WTC11 (cell line): ENCODE data around the gene KCNE4. TPM values are rescaled to one million over a fixed set of nuclear protein-coding genes. Genes with fewer than 3 reads are reported as not detected.

Source experiments
- ATAC-seq: fragments of 200-7000 bp; cut with Tn5 transposase; 2 replicates; pipeline ENCODE4 v1.10.0; 2021; ENCODE audit warnings: mild to moderate bottlenecking, moderate library complexity
- CTCF ChIA-PET: fragments of 300-600 bp; sonication (Branson Sonifier 250); formaldehyde crosslinking; loops from one replicate; lab custom pipeline; 2021; ENCODE audit warnings: antibody characterized with exemption; lab: Charles Lee
- POLR2A ChIA-PET: fragments of 350-600 bp; sonication (Branson Sonifier 250); formaldehyde crosslinking; loops from one replicate; lab custom pipeline; 2021; ENCODE audit warnings: antibody characterized with exemption; lab: Charles Lee
- DNase-seq: peaks from one replicate; pipeline ENCODE4 v3.0.0; 2021; ENCODE audit warnings: low spot score
- H3K27ac Mint-ChIP-seq: 2 replicates; pipeline ENCODE4 v1.8.0; 2021; ENCODE audit warnings: mixed read lengths
- H3K27me3 Mint-ChIP-seq: 2 replicates; pipeline ENCODE4 v1.8.0; 2021; ENCODE audit warnings: low read depth, mild to moderate bottlenecking, moderate library complexity, mixed read lengths
- H3K36me3 Mint-ChIP-seq: 2 replicates; pipeline ENCODE4 v1.8.0; 2021; ENCODE audit warnings: mixed read lengths
- H3K4me1 Mint-ChIP-seq: 2 replicates; pipeline ENCODE4 v1.8.0; 2022; ENCODE audit warnings: mixed read lengths
- H3K4me3 Mint-ChIP-seq: 2 replicates; pipeline ENCODE4 v1.8.0; 2021; ENCODE audit warnings: mild to moderate bottlenecking, moderate library complexity, mixed read lengths
- H3K9me3 Mint-ChIP-seq: 2 replicates; pipeline ENCODE4 v1.8.0; 2021; ENCODE audit warnings: mixed read lengths
- AFF4 ChIP-seq: sonication (generic); formaldehyde crosslinking; IDR thresholded peaks from 2 replicates; pipeline ENCODE4 v1.8.1; 2023; ENCODE audit warnings: mild to moderate bottlenecking, missing genetic modification reagents, borderline replicate concordance
- ATF2 ChIP-seq: sonication (generic); formaldehyde crosslinking; IDR thresholded peaks from 2 replicates; pipeline ENCODE4 v1.8.1; 2022; ENCODE audit warnings: low read depth, missing genetic modification reagents, borderline replicate concordance
- CBFB ChIP-seq: sonication (generic); formaldehyde crosslinking; IDR thresholded peaks from 2 replicates; pipeline ENCODE4 v1.8.1; 2022; ENCODE audit warnings: mild to moderate bottlenecking, low read depth, missing genetic modification reagents
- CREB1 ChIP-seq: sonication (generic); formaldehyde crosslinking; IDR thresholded peaks from 2 replicates; pipeline ENCODE4 v1.8.0; 2023; ENCODE audit warnings: mild to moderate bottlenecking, missing genetic modification reagents
- CREM ChIP-seq: sonication (generic); formaldehyde crosslinking; IDR thresholded peaks from 2 replicates; pipeline ENCODE4 v1.8.1; 2022; ENCODE audit warnings: mild to moderate bottlenecking, missing genetic modification reagents, moderate library complexity
- CTCF ChIP-seq: fragments of 200-600 bp; IDR thresholded peaks from 2 replicates; pipeline ENCODE4 v1.8.0; 2022; ENCODE audit warnings: antibody characterized with exemption
- ERG ChIP-seq: fragments of 250-450 bp; sonication (Bioruptor Pico); IDR thresholded peaks from 2 replicates; pipeline ENCODE4 v1.8.0; 2021; ENCODE audit warnings: mild to moderate bottlenecking
- ESRRA ChIP-seq: sonication (generic); formaldehyde crosslinking; IDR thresholded peaks from 2 replicates; pipeline ENCODE4 v1.8.1; 2022; ENCODE audit warnings: mild to moderate bottlenecking, missing genetic modification reagents, borderline replicate concordance
- FOXP1 ChIP-seq: sonication (generic); formaldehyde crosslinking; IDR thresholded peaks from 2 replicates; pipeline ENCODE4 v1.8.0; 2022; ENCODE audit warnings: missing genetic modification reagents, mild to moderate bottlenecking, moderate library complexity, borderline replicate concordance
- GABPB1 ChIP-seq: sonication (generic); formaldehyde crosslinking; IDR thresholded peaks from 2 replicates; pipeline ENCODE4 v1.8.1; 2023; ENCODE audit warnings: mild to moderate bottlenecking, missing genetic modification reagents
- IRF1 ChIP-seq: sonication (generic); formaldehyde crosslinking; IDR thresholded peaks from 2 replicates; pipeline ENCODE4 v1.8.0; 2023; ENCODE audit warnings: missing genetic modification reagents
- NFE2L1 ChIP-seq: sonication (generic); formaldehyde crosslinking; IDR thresholded peaks from 2 replicates; pipeline ENCODE4 v1.8.1; 2023; ENCODE audit warnings: missing genetic modification reagents
- NR1H2 ChIP-seq: sonication (generic); formaldehyde crosslinking; IDR thresholded peaks from 2 replicates; pipeline ENCODE4 v1.9.0; 2021; ENCODE audit warnings: mild to moderate bottlenecking, moderate library complexity, missing genetic modification reagents
- NR3C1 ChIP-seq: sonication (generic); formaldehyde crosslinking; conservative IDR thresholded peaks from 2 replicates; pipeline ENCODE4 v1.8.1; 2023; ENCODE audit warnings: low read depth, mild to moderate bottlenecking, missing genetic modification reagents
- OVOL2 ChIP-seq: fragments of 250-450 bp; sonication (Bioruptor Pico); IDR thresholded peaks from 2 replicates; pipeline ENCODE4 v1.9.0; 2021; ENCODE audit warnings: mild to moderate bottlenecking, borderline replicate concordance
- RELA ChIP-seq: sonication (generic); formaldehyde crosslinking; IDR thresholded peaks from 2 replicates; pipeline ENCODE4 v1.8.1; 2022; ENCODE audit warnings: missing genetic modification reagents, mild to moderate bottlenecking, borderline replicate concordance
- RORB ChIP-seq: fragments of 250-450 bp; sonication (Bioruptor Pico); IDR thresholded peaks from 2 replicates; pipeline ENCODE4 v1.9.0; 2021; ENCODE audit warnings: mild to moderate bottlenecking
- SOX15 ChIP-seq: fragments of 250-450 bp; sonication (Bioruptor Pico); IDR thresholded peaks from 2 replicates; pipeline ENCODE4 v1.9.0; 2021; ENCODE audit warnings: mild to moderate bottlenecking
- SP1 ChIP-seq: sonication (generic); formaldehyde crosslinking; conservative IDR thresholded peaks from 2 replicates; pipeline ENCODE4 v1.8.1; 2022; ENCODE audit warnings: missing genetic modification reagents
- USF2 ChIP-seq: sonication (generic); formaldehyde crosslinking; IDR thresholded peaks from 2 replicates; pipeline ENCODE4 v1.8.1; 2023; ENCODE audit warnings: mild to moderate bottlenecking, missing genetic modification reagents, moderate library complexity
- ZNF263 ChIP-seq: sonication (generic); formaldehyde crosslinking; IDR thresholded peaks from 2 replicates; pipeline ENCODE4 v1.8.1; 2022; ENCODE audit warnings: low read depth, mild to moderate bottlenecking, moderate library complexity, missing genetic modification reagents
- total RNA-seq: library from RNA; stranded (reverse); gene quantifications from 3 replicates; pipeline ENCODE4 v1.2.3, GENCODE V29; 2021

KCNE4 gene
- total RNA-seq, 1 experiment from 2014 or later: 0.04 TPM

GRCh38 chr2:223055836-223056235, 3.8 kb downstream of the KCNE4 start (continued):
- TF ChIP-seq SP1 (CRISPR knock-in tag) (no peak), OVOL2 (CRISPR knock-in tag) (no peak), NFE2L1 (CRISPR knock-in tag) (no peak), CREB1 (CRISPR knock-in tag) (no peak), ERG (CRISPR knock-in tag) (no peak), GABPB1 (CRISPR knock-in tag) (no peak)

- ATAC-seq (no peak), DNase-seq (no peak)
- ChIA-PET POLR2A (no interaction called here), CTCF (no interaction called here)
- Mint-ChIP-seq H3K36me3 (no peaks in the 10 kb centered on the region), H3K27ac (no peak overlapping the region; the same call in 1 of the 2 replicates), H3K27me3 (peaks cover 9% of the 10 kb centered on the region), H3K4me1 (peaks cover 29% of the 10 kb centered on the region), H3K4me3 (no peak overlapping the region)
- TF ChIP-seq FOXP1 (no peak), AFF4 (no peak), CREM (no peak), IRF1 (CRISPR knock-in tag) (no peak), SOX15 (CRISPR knock-in tag) (no peak), ZNF263 (CRISPR knock-in tag) (no peak), ATF2 (CRISPR knock-in tag) (no peak), ESRRA (no peak), NR1H2 (CRISPR knock-in tag) (no peak), NR3C1 (CRISPR knock-in tag) (no peak), USF2 (CRISPR knock-in tag) (no peak), CTCF (no peak), RORB (CRISPR knock-in tag) (no peak), CBFB (CRISPR knock-in tag) (no peak), RELA (CRISPR knock-in tag) (no peak)
- TF ChIP-seq, all 79 proteins: peak for 0
- H3K9me3 Mint-ChIP-seq: no peaks in the 10 kb centered on the region
These were observed 4.9 kb downstream of the KCNE4 start for GRCh38 chr2:223056701-223057418.
